Endothelial cell of umbilical vein (primary cell): ENCODE data around the gene DDX55. TPM values are rescaled to one million over a fixed set of nuclear protein-coding genes. Genes with fewer than 3 reads are reported as not detected.

Experiments
- BruUV-seq: library from RNA; stranded (reverse); fragments of 400-500 nt; replicated peaks from 2 replicates; lab custom pipeline; 2021; lab: Mats Ljungman, UMichigan
- CTCF ChIA-PET: fragments of 300-600, 350-600 bp; sonication (Branson Sonifier 250); formaldehyde crosslinking; loops from one replicate; lab custom pipeline; 2021; ENCODE audit warnings: antibody characterized with exemption, inconsistent platforms; lab: Charles Lee
- POLR2A ChIA-PET: fragments of 300-600, 350-600 bp; sonication (Branson Sonifier 250); formaldehyde crosslinking; loops from one replicate; lab custom pipeline; 2021; ENCODE audit warnings: antibody characterized with exemption, inconsistent platforms; lab: Charles Lee
- DNase-seq: peaks from one replicate; pipeline ENCODE4 v3.0.0-alpha.2; 2011; ENCODE audit warnings: low read depth, low spot score
- FAIRE-seq: peaks from 2 replicates; lab custom pipeline; 2011; peaks lifted over from hg19 to GRCh38; lab: Jason Lieb, UNC
- H2AFZ ChIP-seq: 2 replicates; pipeline ENCODE4 v1.6.0; 2012; ENCODE audit warnings: low read depth, low read length, control low read depth, inconsistent platforms
- H3K27ac ChIP-seq: 2 replicates; pipeline ENCODE4 v1.5.1; 2011; ENCODE audit warnings: low read depth, mild to moderate bottlenecking, control low read depth, low read length, moderate library complexity; ENCODE audit not compliant: insufficient read depth
- H3K27me3 ChIP-seq, 2 experiments: 2 replicates each; pipeline versions ENCODE4 v1.6.0 to v1.6.1; 2011; ENCODE audit warnings: low read length in 2 of 2, mixed read lengths in 1 of 2; ENCODE audit not compliant: control insufficient read depth in 2 of 2, insufficient read depth in 2 of 2
- H3K36me3 ChIP-seq, 2 experiments: 2 replicates in 1 of 2; 3 replicates in 1 of 2; pipeline ENCODE4 v1.5.1; 2011; ENCODE audit warnings: low read length in 2 of 2, mild to moderate bottlenecking in 1 of 2, moderate library complexity in 1 of 2; ENCODE audit not compliant: control insufficient read depth in 2 of 2, insufficient read depth in 2 of 2; ENCODE audit errors: extremely low read depth in 1 of 2
- H3K4me1 ChIP-seq: 3 replicates; pipeline ENCODE4 v1.5.1; 2011; ENCODE audit warnings: mild to moderate bottlenecking, low read length; ENCODE audit not compliant: control insufficient read depth, insufficient read depth; ENCODE audit errors: extremely low read depth
- H3K4me2 ChIP-seq: 2 replicates; pipeline ENCODE4 v1.6.1; 2011; ENCODE audit warnings: low read length, control low read depth, mixed read lengths; ENCODE audit not compliant: insufficient read depth
- H3K4me3 ChIP-seq, 3 experiments: fragments of 200-600 bp in 1 of 3; sonication (generic), shearing (Covaris generic) in 1 of 3; replicated peaks in 1 of 3; 2 replicates each; pipeline ENCODE4 v1.5.1; 2011 to 2016; ENCODE audit warnings: control low read depth in 3 of 3, low read length in 3 of 3, mild to moderate bottlenecking in 2 of 3, inconsistent platforms in 1 of 3, low read depth in 1 of 3, moderate library complexity in 1 of 3; ENCODE audit not compliant: insufficient read depth in 1 of 3
- H3K79me2 ChIP-seq: 2 replicates; pipeline ENCODE4 v1.6.0; 2012; ENCODE audit warnings: low read length, inconsistent platforms; ENCODE audit not compliant: control insufficient read depth, insufficient read depth
- H3K9ac ChIP-seq: replicated peaks from 2 replicates; pipeline ENCODE3; 2011; ENCODE audit warnings: low read length, control low read depth; ENCODE audit not compliant: insufficient read depth; ENCODE audit errors: extremely low read depth
- H3K9me1 ChIP-seq: replicated peaks from 3 replicates; pipeline ENCODE4 v1.6.0; 2011; ENCODE audit warnings: mild to moderate bottlenecking, low read length; ENCODE audit not compliant: control insufficient read depth, insufficient read depth; ENCODE audit errors: extremely low read depth
- H3K9me3 ChIP-seq: replicated peaks from 2 replicates; pipeline ENCODE4 v1.5.1; 2012; ENCODE audit warnings: low read length, inconsistent platforms; ENCODE audit not compliant: control insufficient read depth, insufficient read depth
- H4K20me1 ChIP-seq: replicated peaks from 2 replicates; pipeline ENCODE3; 2011; ENCODE audit warnings: mild to moderate bottlenecking, low read length; ENCODE audit not compliant: control insufficient read depth, insufficient read depth; ENCODE audit errors: extremely low read depth
- EZH2 ChIP-seq: IDR thresholded peaks from 2 replicates; pipeline ENCODE4 v1.6.1; 2012; ENCODE audit warnings: borderline replicate concordance, low read depth, mild to moderate bottlenecking, moderate library complexity, low read length, inconsistent platforms; ENCODE audit not compliant: severe bottlenecking
- FOS ChIP-seq: IDR thresholded peaks from 2 replicates; pipeline ENCODE4 v1.6.1; 2011; ENCODE audit warnings: mild to moderate bottlenecking, low read length, moderate library complexity, borderline replicate concordance; ENCODE audit not compliant: insufficient read depth
- GATA2 ChIP-seq: IDR thresholded peaks from 2 replicates; pipeline ENCODE4 v1.7.0; 2011; ENCODE audit warnings: low read depth, mild to moderate bottlenecking, moderate library complexity, mixed read lengths, low read length; ENCODE audit not compliant: insufficient read length, insufficient read depth
- JUN ChIP-seq: IDR thresholded peaks from 2 replicates; pipeline ENCODE4 v1.6.1; 2011; ENCODE audit warnings: borderline replicate concordance, low read depth; ENCODE audit not compliant: insufficient read length, insufficient read depth
- MYC ChIP-seq: IDR thresholded peaks from one replicate; pipeline ENCODE4 v1.6.1; 2011; ENCODE audit warnings: mild to moderate bottlenecking, low read depth, low read length
- POLR2A ChIP-seq: IDR thresholded peaks from 2 replicates; pipeline ENCODE4 v1.6.1; 2012; ENCODE audit warnings: low read depth, mild to moderate bottlenecking, control low read depth, low read length
- POLR2AphosphoS5 ChIP-seq: IDR thresholded peaks from 2 replicates; pipeline ENCODE4 v1.6.1; 2012; ENCODE audit warnings: low read depth, mild to moderate bottlenecking, control low read depth, low read length, moderate library complexity; ENCODE audit not compliant: insufficient read depth
- dilution Hi-C: fragments of 300-500 bp; cut with MboI; formaldehyde crosslinking; loops from one replicate; pipeline ENCODE4 v1.15.0; 2019; ENCODE audit warnings: low sequenced_read_pairs; ENCODE audit not compliant: extremely low pct_ligation_motif_present
- intact Hi-C: fragments of 100-400 bp; cut with micrococcal nuclease; formaldehyde crosslinking; loops from one replicate; pipeline ENCODE4 v1.10.0; 2022
- polyA plus RNA-seq, 4 experiments: library from polyadenylated mRNA; depleted of rRNA in 3 of 4; stranded (reverse) in 3 of 4; unstranded in 1 of 4; fragments of >200 nt; gene quantifications; 2 replicates each; pipeline versions ENCODE4 v1.2.1 to v1.2.3, GENCODE V29; 2011 to 2012; ENCODE audit warnings: missing spikeins in 1 of 4
- total RNA-seq: library from RNA; stranded (reverse); gene quantifications from 2 replicates; pipeline ENCODE4 v1.2.3, GENCODE V29; 2021
- TF ChIP-seq, protein P1 (sequence below), 2 donors: IDR thresholded peaks; 1 replicate in 1 of 2; 2 replicates in 1 of 2; pipeline ENCODE4 v1.5.1; 2011; ENCODE audit warnings: low read length in 2 of 2, mild to moderate bottlenecking in 2 of 2, moderate library complexity in 2 of 2, control low read depth in 1 of 2, inconsistent platforms in 1 of 2, low read depth in 1 of 2; ENCODE audit not compliant: insufficient read depth in 1 of 2; ENCODE audit errors: extremely low read depth in 1 of 2
- TF ChIP-seq, protein P2 (sequence below): IDR thresholded peaks from 2 replicates; pipeline ENCODE4 v1.6.1; 2011; ENCODE audit not compliant: insufficient read depth, insufficient read length

Gene DDX55
- total and polyA plus RNA-seq, 2 donors (not counting 3 experiments of a cell fraction or from before 2014, with no cell fraction given): 17.8 to 25.9 TPM

DNA sequence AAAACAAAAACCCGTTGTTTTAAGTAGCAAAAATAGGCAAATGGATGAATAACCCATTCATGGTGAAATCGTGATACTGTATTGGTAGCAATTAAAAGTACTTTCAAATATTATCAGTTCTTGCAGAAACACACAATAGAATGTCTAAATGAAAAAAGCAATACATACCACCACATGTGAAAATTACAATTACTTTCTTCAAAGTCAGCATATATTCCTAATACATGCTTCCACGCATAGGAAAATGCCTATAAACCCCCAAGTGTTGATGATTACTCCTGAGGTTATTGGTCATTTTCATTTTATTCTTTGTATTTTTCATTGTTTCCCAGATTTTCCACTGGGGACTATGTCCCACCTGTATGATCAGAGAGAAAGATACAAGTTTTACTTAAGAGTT, 15.2 kb downstream of the DDX55 start:
- Histone ChIP-seq H3K27ac (no peak overlapping the region), H4K20me1 (no peaks in the 10 kb centered on the region), H3K36me3 (peaks cover 34% of the 10 kb centered on the region in 2 experiments), H3K4me2 (no peak overlapping the region), H3K9me3 (no peaks in the 10 kb centered on the region), H3K79me2 (peaks cover 2% of the 10 kb centered on the region), H3K9ac (no peak overlapping the region), H3K27me3 (no peaks in the 10 kb centered on the region), H3K9me1 (no peaks in the 10 kb centered on the region), H3K4me3 (no peak overlapping the region), H2AFZ (no peak overlapping the region), H3K4me1 (no peaks in the 10 kb centered on the region)
- DNase-seq (no peak), FAIRE-seq (no peak)
- no TSS peak for BruUV-seq
- CTCF ChIA-PET: interaction anchor here (0.7 to 2.0 kb wide), 2 partner anchors 15 to 614 kb away, joined by 3 to 6 read pairs; partner anchors contain the start of gene DDX55
- POLR2A ChIA-PET: no interaction called here
- dilution Hi-C loops (loop anchor here (25.0 kb wide), 1 partner anchor 330 kb away; no protein-coding TSS in a partner anchor), intact Hi-C loops (loop anchor here (5.0 kb wide), 1 partner anchor 575 kb away; no protein-coding TSS in a partner anchor)
- TF ChIP-seq, protein P1, sequence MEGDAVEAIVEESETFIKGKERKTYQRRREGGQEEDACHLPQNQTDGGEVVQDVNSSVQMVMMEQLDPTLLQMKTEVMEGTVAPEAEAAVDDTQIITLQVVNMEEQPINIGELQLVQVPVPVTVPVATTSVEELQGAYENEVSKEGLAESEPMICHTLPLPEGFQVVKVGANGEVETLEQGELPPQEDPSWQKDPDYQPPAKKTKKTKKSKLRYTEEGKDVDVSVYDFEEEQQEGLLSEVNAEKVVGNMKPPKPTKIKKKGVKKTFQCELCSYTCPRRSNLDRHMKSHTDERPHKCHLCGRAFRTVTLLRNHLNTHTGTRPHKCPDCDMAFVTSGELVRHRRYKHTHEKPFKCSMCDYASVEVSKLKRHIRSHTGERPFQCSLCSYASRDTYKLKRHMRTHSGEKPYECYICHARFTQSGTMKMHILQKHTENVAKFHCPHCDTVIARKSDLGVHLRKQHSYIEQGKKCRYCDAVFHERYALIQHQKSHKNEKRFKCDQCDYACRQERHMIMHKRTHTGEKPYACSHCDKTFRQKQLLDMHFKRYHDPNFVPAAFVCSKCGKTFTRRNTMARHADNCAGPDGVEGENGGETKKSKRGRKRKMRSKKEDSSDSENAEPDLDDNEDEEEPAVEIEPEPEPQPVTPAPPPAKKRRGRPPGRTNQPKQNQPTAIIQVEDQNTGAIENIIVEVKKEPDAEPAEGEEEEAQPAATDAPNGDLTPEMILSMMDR (IDR thresholded peaks at IDR 0.05; ENCODE audit: extremely low read depth in 1 of 2, insufficient read depth in 1 of 2, low read depth in 1 of 2, low read length in 2 of 2): no peak
- TF ChIP-seq JUN (no peak), POLR2AphosphoS5 (no peak), EZH2 (no peak), POLR2A (no peak), MYC (no peak), GATA2 (no peak), FOS (no peak)
- TF ChIP-seq, protein P2, sequence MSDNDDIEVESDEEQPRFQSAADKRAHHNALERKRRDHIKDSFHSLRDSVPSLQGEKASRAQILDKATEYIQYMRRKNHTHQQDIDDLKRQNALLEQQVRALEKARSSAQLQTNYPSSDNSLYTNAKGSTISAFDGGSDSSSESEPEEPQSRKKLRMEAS: no peak
